Suprapubic skin (tissue), 4 donors: ENCODE measurements around the gene MDP1. TPM values are rescaled to one million over a fixed set of nuclear protein-coding genes. Genes with fewer than 3 reads are reported as not detected.

Experiments
- DNase-seq, 2 donors: peaks; one replicate each; pipeline ENCODE4 v3.0.0-alpha.2; 2019; ENCODE audit warnings: low spot score in 2 of 2
- H3K27ac ChIP-seq: fragments of 200-600 bp; sonication (generic); one replicate; pipeline ENCODE4 v1.5.1; 2019
- H3K27me3 ChIP-seq: fragments of 200-600 bp; sonication (generic); one replicate; pipeline ENCODE4 v1.5.1; 2019
- H3K36me3 ChIP-seq: fragments of 200-600 bp; sonication (generic); one replicate; pipeline ENCODE4 v1.5.1; 2019
- H3K4me1 ChIP-seq: fragments of 200-600 bp; sonication (generic); one replicate; pipeline ENCODE4 v1.5.1; 2019
- H3K4me3 ChIP-seq: fragments of 200-600 bp; sonication (generic); one replicate; pipeline ENCODE4 v1.5.1; 2019; ENCODE audit warnings: mild to moderate bottlenecking
- H3K9me3 ChIP-seq: fragments of 200-600 bp; sonication (generic); one replicate; pipeline ENCODE4 v1.5.1; 2019
- EP300 ChIP-seq: sonication (generic); formaldehyde crosslinking; IDR thresholded peaks from one replicate; pipeline ENCODE4 v1.6.1; 2017; ENCODE audit warnings: antibody characterized with exemption
- POLR2A ChIP-seq, 2 donors: fragments of 450-650 bp; IDR thresholded peaks; one replicate each; pipeline ENCODE4 v1.6.1; 2017; ENCODE audit warnings: antibody characterized with exemption in 2 of 2, mild to moderate bottlenecking in 2 of 2, moderate library complexity in 2 of 2
- POLR2AphosphoS5 ChIP-seq, 3 donors: sonication (generic); formaldehyde crosslinking; IDR thresholded peaks; one replicate each; pipeline ENCODE4 v1.6.1; 2017; ENCODE audit warnings: antibody characterized with exemption in 3 of 3
- WGBS: methylation state at CpG from one replicate; pipeline ENCODE4 v1.1.5; 2018; 5-methylcytosine and 5-hydroxymethylcytosine counted together
- total RNA-seq, 4 donors: library from RNA; depleted of rRNA; stranded (reverse); fragments of >200 nt; gene quantifications; one replicate each; pipeline ENCODE4 v1.1.0, GENCODE V29; 2016
- TF ChIP-seq, protein P1 (sequence below), 2 donors: fragments of 200-600 bp in 1 of 2; fragments of 450-650 bp in 1 of 2; sonication (generic) in 1 of 2; IDR thresholded peaks; one replicate each; pipeline ENCODE4 v1.5.1; 2016 to 2019; ENCODE audit warnings: antibody characterized with exemption in 2 of 2, mild to moderate bottlenecking in 1 of 2, moderate library complexity in 1 of 2

The MDP1 gene
- total RNA-seq, 4 donors from 2014 or later = 10.9 to 18.2 (median 11.5) TPM

- Histone ChIP-seq H3K4me1 (no peaks in the 10 kb centered on the region), H3K36me3 (peaks cover 58% of the 10 kb centered on the region), H3K9me3 (no peaks in the 10 kb centered on the region), H3K27ac (no peak overlapping the region), H3K4me3 (no peak overlapping the region), H3K27me3 (no peaks in the 10 kb centered on the region)
- TF ChIP-seq POLR2AphosphoS5 (IDR thresholded peaks at IDR 0.05) = no peak
- TF ChIP-seq, protein P1, sequence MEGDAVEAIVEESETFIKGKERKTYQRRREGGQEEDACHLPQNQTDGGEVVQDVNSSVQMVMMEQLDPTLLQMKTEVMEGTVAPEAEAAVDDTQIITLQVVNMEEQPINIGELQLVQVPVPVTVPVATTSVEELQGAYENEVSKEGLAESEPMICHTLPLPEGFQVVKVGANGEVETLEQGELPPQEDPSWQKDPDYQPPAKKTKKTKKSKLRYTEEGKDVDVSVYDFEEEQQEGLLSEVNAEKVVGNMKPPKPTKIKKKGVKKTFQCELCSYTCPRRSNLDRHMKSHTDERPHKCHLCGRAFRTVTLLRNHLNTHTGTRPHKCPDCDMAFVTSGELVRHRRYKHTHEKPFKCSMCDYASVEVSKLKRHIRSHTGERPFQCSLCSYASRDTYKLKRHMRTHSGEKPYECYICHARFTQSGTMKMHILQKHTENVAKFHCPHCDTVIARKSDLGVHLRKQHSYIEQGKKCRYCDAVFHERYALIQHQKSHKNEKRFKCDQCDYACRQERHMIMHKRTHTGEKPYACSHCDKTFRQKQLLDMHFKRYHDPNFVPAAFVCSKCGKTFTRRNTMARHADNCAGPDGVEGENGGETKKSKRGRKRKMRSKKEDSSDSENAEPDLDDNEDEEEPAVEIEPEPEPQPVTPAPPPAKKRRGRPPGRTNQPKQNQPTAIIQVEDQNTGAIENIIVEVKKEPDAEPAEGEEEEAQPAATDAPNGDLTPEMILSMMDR (IDR thresholded peaks at IDR 0.05) = no peak
- TF ChIP-seq POLR2A (IDR thresholded peaks at IDR 0.05) = no peak
- TF ChIP-seq EP300 = no peak
- 89% methylated on average over 12 of the region's 12 CpGs for WGBS
- peak in 1 of 2 donors; percentile 58 for DNase-seq
Observed at GRCh38 chr14:24177041-24177825, 38.6 kb downstream of the MDP1 start.

DNA sequence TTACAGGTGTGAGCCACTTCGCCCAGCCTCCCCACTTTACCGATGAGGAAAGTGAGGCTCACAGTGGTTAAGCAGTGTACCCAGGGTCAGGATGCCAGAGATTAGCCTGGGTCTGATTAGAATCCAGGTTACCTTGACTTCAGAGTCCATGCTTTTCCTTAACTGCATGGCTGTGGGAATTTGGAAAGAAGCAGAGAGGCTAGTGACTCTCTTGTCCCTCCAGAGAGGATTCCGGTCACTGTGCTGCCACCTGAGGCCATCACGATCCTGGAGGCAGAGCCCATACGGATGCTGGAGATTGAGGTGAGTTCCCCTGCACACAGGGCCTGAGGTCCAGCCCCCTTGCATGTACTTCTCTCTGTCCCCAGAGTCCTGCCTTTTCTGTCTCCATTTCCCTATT, 39.3 kb downstream of the MDP1 start:
- peak in 1 of 2 donors; percentile 46 for DNase-seq
- H3K27me3 ChIP-seq = no peaks in the 10 kb centered on the region
- no peaks in the 10 kb centered on the region for H3K9me3 ChIP-seq
- TF ChIP-seq POLR2AphosphoS5 (IDR thresholded peaks at IDR 0.05) = no peak
- TF ChIP-seq, protein P1 (IDR thresholded peaks at IDR 0.05) = no peak
- no peak for TF ChIP-seq EP300
- no peak for TF ChIP-seq POLR2A (IDR thresholded peaks at IDR 0.05)
- no peak overlapping the region for H3K4me3 ChIP-seq
- peaks cover 6% of the 10 kb centered on the region for H3K4me1 ChIP-seq
- H3K27ac ChIP-seq = no peak overlapping the region
- H3K36me3 ChIP-seq = peaks cover 51% of the 10 kb centered on the region
- WGBS = 100% methylated on average over 3 of the region's 5 CpGs

DNA sequence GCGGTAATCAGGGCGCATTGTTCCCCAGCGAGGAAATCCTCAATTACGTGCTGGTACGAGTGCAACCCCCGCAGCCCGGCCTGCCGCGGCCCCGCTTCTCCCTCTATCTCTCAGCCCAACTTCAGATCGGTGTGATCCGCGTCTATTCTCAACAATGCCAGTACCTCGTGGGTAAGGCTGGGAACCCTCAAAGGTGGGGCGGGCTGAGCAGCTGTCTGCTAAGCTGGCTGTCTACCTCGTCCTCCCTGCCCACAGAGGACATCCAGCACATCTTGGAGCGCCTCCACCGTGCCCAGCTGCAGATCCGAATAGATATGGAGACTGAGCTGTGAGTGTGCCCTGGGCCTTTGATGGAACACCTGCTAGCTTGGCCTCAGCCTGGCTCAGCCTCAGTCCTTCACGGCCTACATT, 43.0 kb downstream of the MDP1 start:
- TF ChIP-seq EP300 = no peak
- no peak for TF ChIP-seq POLR2A (IDR thresholded peaks at IDR 0.05)
- TF ChIP-seq, protein P1 (IDR thresholded peaks at IDR 0.05) = no peak
- no peak for TF ChIP-seq POLR2AphosphoS5 (IDR thresholded peaks at IDR 0.05)
- Histone ChIP-seq H3K36me3 (peaks cover 27% of the 10 kb centered on the region), H3K4me3 (no peak overlapping the region), H3K9me3 (no peaks in the 10 kb centered on the region), H3K27me3 (no peaks in the 10 kb centered on the region), H3K4me1 (peaks cover 10% of the 10 kb centered on the region), H3K27ac (no peak overlapping the region)
- 67% methylated on average over 17 of the region's 20 CpGs for WGBS
- DNase-seq = peak in 1 of 2 donors; percentile 42

DNA sequence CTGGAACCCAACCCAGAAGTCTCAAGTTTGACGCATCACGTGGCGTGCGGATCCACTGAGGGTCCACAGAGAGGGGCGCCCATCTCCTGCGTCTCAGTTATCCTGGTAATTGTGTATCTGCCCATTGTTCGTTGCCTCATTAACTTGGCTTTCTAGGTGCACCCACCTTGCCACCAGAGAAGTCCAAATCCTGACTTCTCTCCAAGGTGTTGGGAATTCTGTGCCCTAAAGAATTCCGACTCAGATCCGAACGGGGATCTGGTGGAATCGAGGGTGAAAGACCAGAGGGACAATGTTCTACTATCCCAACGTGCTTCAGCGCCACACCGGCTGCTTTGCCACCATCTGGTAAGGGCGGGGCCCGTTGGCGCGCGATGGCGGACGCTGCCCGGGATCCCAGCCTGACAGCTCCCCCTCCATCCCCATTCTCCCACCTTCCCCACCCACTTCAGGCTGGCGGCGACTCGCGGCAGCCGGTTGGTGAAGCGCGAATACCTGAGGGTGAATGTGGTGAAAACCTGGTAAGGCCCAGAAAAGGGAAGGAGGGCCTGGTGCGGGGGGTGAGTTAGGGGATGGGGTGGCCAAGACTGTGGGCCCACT, 43.5 kb downstream of the MDP1 start:
- peak in 1 of 2 donors; percentile 60 for DNase-seq
- WGBS = 55% methylated on average over 30 of the region's 30 CpGs
- H3K9me3 ChIP-seq = no peaks in the 10 kb centered on the region

More for the DNA sequence above, 43.5 kb downstream of the MDP1 start:
- Histone ChIP-seq H3K36me3 (peaks cover 27% of the 10 kb centered on the region), H3K27ac (no peak overlapping the region), H3K4me1 (peaks cover 10% of the 10 kb centered on the region), H3K27me3 (no peaks in the 10 kb centered on the region), H3K4me3 (peak overlapping the region; percentile 31)
- TF ChIP-seq EP300 (no peak), POLR2A (IDR thresholded peaks at IDR 0.05) (no peak), POLR2AphosphoS5 (IDR thresholded peaks at IDR 0.05) (no peak)
- TF ChIP-seq, protein P1 (IDR thresholded peaks at IDR 0.05) = no peak
